ENCODE data around the gene BPIFB6.

DNA sequence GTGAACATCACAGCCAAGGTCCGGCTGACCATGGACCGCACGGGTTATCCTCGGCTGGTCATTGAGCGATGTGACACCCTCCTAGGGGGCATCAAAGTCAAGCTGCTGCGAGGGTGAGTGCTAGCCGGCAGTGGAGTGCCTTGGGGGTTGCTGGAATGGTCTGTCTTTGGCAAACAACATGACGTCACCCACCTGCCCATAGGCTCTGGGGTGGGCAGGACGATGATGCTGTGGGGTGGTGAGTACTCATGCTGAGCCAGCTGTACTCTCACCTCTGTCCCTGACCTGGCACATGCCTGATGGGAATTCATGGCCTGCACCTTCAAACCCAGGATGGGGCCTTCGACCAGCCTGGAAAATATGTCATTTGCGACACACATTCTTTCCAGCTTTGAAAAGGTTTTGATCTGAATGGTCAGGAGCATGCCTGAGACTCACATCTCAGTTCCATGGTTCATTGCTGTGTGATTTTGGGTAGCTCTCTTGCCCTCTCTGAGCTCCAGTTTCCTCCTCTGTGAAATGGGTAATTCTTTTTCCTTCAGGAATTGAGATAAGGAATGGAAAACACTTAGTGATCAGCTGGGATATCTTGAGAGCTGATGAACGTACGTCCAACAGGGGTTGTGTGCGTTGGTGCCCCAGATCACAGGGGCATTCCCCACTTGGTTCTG is 54.7 kb downstream of the BPIFB6 start:
- no peak for TF ChIP-seq POLR2A (IDR thresholded peaks at IDR 0.05)
- TF ChIP-seq, protein P1, sequence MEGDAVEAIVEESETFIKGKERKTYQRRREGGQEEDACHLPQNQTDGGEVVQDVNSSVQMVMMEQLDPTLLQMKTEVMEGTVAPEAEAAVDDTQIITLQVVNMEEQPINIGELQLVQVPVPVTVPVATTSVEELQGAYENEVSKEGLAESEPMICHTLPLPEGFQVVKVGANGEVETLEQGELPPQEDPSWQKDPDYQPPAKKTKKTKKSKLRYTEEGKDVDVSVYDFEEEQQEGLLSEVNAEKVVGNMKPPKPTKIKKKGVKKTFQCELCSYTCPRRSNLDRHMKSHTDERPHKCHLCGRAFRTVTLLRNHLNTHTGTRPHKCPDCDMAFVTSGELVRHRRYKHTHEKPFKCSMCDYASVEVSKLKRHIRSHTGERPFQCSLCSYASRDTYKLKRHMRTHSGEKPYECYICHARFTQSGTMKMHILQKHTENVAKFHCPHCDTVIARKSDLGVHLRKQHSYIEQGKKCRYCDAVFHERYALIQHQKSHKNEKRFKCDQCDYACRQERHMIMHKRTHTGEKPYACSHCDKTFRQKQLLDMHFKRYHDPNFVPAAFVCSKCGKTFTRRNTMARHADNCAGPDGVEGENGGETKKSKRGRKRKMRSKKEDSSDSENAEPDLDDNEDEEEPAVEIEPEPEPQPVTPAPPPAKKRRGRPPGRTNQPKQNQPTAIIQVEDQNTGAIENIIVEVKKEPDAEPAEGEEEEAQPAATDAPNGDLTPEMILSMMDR (IDR thresholded peaks at IDR 0.05 in 8 of 11, conservative IDR thresholded peaks at IDR 0.05 in 3 of 11): no peak
- no peak for TF ChIP-seq POLR2AphosphoS5 (IDR thresholded peaks at IDR 0.05)
